GM19397 (cell line): ENCODE results near the gene PHF21A.
A peak's percentile ranks its signal among the peaks of the same experiment; 100 is the strongest.
"Not testable (repeated sequence)": the region's sequence is repeated elsewhere in the genome, so short reads cannot be mapped to it uniquely, and the experiment has no call there.

ENCODE experiments used
- ATAC-seq: cut with Tn5 transposase; IDR thresholded peaks from one replicate; pipeline ENCODE4 v1.9.1; 2021; ENCODE audit warnings: mild to moderate bottlenecking, moderate library complexity; ENCODE audit not compliant: unreplicated experiment

PHF21A gene

DNA sequence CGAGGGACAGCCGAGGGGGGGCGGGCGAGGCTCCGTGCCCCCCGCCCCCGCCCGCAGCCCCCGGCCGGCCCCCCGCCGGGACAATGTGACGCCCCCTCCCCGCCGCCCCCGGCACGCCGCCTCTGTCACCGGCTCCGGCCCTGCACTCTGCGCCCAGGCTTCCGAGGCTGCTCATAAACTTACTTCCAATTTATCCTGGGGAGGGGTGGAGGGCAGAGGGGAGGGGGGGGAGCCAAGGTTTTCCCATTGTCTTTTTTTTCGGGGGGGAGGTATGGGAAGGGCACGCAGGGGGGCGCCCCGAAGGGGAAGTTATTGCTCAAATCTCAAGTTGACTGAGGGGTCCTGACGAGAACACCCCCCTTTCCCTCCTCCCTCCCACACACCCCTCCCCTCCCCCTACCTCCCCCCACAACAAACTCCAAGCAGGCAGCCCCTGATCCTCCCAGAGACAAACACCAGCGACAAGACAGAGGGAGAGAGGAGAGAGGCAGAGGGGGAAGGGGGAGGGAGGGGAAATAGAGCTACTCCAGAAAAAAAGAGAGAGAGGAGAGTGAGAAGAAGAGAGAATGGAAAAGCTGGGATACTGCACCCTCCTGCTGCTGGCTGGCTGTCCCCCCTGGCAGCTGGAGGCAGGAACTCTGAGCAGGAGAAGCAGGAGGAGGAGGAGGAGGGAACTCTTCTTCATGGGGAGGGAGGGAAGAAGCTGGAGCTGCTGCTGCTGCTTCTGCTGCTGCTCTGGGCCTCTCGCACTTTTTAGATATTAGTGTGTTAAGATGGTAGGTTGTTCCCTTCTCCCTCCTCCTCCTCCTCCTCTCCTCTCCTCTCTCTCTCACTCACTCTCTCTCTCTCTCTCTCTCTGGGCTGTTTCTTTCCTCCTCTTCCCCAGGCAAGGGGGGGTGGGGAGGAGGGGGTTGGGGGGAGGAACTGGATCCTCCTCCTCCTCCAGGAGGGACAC, 631 bp downstream of the PHF21A start:
- ATAC-seq = no peak

DNA sequence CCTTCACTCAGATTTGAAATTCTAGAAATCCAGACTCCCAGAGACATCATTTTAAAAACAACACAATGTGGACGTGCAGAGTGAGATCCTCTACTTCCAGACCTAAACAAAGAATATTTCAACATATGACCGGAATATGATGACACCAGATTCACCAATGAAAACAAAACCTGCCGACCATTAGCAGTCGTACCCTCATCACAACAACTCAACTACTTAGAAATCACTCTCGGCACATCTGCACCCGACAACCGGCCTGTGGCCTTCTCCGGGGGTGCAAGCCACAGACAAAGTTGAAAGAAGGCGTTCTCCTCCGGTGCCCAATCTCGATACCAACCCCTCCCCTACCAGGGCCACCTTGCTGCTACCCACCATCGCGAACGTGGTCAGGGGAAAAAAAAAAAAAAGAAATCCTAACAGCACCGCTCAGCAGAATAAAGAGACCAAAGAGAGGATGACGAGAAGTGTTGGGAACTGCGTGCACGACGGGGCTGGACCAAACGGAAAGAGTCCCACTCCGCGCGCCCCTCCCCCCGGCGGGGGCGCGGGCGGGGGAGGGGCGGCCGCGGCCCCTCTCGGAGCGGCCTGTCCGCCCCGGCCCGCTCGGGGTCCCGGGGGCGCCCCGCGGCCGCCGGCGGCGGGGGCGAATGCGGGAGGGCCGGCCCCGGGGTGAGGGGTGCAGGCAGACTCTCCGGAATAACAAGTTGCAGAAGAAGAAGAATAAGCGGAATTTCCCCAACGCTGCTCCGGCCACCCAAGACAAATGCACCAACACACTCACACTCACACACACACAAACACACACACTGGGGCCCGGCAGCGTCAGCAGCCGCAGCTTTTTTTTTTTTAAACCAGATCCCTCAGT, 1.7 kb downstream of the PHF21A start:
- ATAC-seq = no peak

DNA sequence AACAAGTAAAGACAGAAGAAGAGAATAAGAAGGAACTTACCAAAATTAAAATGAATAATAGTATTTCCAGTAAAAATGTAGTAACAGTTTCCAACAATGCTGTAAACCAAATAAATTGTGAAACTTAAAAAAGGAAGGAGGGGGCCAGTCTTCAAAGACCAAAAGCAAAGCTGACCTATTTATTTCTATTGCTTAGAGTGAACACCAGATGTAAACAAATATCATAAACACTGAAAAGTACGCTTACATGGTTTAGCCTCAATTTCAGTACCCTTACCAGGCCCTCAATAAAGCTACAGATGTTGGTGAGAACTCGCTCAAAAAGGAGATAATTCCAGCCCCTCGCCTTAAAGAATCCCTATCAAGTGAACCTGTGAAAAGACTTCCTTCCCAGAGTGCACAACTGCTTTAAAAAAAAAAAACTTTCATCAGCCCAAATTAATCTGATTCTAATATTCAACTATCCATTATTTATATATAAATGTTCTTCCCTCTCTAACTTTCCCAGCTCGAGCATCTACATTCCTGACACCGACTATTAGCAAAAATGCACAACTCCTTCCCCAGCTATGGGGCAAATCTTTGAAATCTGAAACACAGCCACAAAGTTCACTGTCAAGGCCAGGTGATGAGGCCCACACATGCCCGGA, 2.4 kb downstream of the PHF21A start:
- ATAC-seq = no peak

DNA sequence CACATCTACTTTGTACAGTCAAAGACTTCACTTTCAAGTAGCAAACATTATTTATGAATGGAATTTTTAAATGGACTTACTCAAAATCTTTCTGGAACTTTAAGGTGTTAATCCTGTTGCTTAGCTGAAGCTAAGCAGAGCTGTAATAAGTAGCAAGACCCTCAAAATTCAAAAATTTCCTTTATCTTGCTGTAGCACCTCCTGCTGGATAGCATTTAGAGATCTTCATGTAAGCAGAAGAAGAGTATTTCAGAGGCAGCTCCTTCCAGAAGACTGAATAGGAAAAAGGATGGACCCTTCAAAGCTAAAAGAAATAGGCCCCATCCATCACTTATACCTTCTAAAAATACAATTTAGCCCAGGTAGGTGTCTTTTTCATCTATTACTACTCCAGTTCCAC, 3.4 kb downstream of the PHF21A start:
- ATAC-seq = no peak

DNA sequence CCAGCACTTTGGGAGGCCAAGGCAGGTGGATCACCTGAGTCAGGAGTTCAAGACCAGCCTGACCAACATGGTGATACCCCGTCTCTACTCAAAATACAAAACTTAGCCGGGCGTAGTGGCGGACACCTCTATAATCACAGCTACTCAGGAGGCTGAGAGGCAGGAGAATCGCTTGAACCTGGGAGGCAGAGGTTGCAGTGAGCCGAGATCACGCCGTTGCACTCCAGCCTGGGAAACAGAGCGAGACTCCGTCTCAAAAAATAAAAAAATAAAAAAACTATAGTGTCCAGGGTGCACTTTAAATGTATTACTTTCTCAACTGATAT, 4.6 kb downstream of the PHF21A start:
- not testable (repeated sequence) for ATAC-seq

DNA sequence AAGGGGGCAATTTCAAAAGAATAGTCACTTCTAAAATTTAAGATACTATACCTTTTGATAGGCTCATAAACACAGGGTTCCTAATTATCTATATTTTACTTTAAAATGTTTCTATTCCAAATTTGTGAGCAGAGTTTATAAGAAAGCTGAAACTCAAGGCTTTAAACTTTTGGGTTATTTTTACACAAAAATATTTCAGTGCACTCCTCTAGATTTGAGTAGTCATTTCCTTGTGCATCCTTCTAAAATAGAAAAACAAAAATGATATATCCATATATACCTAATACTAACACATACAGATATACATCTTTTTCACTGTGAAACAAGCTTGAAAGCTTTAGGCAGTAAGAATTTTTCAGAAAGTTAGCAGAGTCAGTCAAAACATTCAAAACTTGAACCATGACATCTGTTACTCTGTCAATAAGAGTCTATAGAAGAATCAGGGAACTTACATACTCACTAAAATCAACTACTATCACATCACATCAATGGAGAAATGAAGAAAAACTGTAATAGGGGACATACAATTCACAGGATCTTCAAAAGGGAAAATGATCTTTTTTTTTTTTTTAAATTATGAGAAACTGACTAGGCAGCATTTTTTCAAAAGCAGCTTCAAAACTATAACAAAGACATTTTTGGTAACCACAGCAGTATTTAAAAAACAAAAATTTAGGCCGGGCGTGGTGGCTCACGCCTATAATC, 5.1 kb downstream of the PHF21A start:
- ATAC-seq = no peak

DNA sequence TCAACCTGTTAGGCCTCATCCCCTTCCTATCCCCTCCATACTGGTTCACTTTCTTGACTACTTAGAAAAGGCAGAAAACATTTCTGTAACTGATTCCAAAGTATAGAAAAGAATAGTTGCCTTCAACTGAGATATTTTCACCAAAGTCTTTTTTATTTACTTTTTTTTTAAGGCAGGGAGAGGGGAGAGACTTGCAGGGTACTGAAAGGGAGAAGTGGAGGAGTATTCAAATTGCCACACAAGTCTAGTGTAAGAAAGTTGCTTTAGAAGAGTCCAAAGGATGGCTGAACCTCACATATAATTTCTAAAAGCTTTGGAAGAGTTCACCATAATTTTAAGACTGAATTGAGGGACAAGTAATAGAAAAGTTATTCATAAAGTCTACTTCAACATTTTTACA, 6.3 kb downstream of the PHF21A start:
- no peak for ATAC-seq

DNA sequence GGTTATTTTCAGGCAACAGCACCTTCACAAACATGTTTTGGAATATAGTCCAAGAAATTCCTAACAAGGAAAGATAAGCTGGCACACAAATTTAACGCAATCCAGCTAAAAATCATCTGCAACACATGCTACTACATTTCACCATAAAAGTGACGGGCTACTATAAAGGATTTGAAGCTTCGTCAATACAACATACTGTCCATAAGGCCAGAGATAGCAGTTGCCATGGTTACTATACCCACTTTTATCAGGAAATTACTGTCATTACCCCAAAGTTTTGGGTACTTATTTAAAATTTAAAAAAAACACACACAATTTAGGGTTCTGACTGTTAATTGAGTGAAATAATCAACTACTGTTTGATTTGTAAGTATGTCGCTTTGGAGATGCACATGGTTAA, 6.9 kb downstream of the PHF21A start:
- ATAC-seq = no peak

DNA sequence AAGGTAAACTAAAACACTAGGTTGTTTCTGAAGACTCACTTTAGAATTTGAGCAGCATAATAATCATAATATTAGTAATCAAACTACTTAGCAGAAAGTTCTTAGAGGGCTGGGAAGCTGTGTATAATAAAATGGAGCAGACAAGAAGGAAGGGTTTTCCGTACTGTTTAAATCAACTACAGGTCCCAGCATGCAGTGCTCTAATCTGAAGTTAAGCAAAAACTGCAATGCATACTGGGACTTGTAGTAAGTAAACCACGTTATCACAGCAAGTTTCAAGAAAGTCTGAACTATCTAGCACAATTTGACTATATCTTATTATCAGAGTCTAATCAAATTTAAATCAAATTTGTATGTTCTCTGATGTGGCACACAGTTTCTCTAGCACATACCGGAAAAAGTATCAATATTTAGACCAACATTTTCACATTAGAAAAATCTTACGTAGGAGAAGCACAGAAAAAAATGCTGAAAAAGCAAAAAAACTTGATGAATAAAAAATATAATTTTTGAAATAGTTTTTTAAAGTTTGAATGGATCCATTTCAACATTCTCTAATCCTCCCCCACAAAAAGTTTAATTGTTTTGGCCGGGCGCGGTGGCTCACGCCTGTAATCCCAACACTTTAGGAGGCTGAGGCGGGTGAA, 8.2 kb downstream of the PHF21A start:
- ATAC-seq = no peak

DNA sequence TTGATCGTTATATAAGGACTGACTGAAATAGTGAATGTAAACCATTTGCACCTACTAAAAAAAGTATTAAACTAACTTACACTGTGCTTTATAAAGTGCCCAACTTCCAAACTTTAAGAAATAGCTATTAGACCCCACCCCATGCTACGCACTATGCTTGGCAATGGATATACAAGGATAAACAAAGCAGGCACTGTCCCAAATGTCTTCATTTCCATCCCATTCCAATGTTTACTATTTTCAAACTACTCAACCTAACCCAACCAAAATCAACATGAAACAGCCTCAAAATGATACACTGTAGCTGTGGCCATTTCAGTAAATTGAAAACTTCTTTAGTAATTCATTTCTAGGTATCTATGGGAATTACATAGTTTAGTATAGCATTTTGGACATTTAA, 12.5 kb downstream of the PHF21A start:
- ATAC-seq = no peak

DNA sequence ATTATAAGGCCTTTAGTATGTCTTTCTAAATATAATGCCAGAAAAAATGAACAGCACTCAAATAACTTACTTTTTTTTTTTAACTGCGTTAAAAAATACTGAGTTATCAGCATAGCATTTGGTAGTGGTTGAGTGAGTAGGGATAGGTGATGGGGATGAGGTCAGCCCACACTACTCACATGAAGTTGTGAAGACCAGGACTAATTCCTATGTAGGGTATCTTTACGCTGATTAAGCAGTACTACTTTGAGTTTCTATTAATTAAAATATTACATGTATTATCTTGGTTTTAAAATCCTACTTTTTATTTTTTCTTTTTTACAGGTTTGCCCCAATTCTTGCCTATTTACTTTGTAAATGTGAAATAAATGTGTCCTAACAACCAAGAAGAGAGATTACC, 13.5 kb downstream of the PHF21A start:
- no peak for ATAC-seq

DNA sequence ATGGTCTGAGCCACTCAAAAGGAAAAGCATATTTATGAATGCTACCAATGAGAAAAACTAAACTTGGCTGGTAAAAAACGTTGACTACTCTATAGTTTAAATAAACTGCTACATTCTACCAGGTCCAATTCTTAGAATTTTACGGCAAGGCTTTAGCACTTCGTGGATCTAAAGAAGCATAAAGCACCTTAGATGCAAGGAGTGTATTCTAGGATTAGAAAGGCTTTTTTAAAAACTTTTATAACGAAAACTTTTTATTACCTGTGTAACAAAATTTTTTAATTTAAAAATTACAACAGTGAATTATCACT, 13.9 kb downstream of the PHF21A start:
- no peak for ATAC-seq

DNA sequence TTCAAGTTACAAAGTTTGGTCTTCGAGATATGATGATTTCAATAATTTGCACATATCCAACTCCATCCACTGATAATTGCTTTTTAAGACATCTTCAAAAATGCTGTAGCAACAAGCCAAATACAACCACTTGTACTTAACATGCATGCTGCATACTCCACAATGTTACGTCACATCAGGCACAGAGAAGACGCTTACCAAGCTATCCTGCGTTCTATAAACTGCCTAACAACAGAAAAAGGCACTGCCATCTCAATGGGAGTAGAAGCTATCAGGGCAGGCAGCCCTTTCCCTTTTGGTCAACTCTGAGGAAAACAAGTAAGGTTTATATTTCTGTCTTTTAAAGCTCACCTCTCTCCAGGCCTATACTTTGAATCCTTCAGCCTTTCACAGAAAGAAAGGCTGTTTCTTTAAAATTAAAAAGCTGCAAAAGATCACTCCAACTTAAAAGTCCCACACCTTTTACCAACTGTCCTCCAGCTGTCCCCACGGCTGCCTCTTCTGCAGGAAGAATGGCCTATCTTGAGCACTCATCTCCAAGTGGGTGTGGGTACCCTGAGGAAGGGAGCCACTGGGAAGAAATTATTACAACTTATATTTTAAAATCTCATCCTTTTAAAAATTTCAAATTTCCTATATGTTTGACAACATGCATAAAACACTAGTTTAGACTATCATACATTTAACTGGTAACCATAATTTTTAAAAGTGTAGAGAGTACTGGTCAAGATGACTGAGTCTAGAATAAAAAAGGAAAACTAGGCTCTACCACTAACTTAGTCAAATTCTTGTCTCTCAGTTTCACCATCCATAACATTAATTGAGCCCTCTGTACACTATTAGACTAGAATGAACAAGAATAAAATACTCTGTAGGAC, 14.5 kb downstream of the PHF21A start:
- ATAC-seq = no peak

DNA sequence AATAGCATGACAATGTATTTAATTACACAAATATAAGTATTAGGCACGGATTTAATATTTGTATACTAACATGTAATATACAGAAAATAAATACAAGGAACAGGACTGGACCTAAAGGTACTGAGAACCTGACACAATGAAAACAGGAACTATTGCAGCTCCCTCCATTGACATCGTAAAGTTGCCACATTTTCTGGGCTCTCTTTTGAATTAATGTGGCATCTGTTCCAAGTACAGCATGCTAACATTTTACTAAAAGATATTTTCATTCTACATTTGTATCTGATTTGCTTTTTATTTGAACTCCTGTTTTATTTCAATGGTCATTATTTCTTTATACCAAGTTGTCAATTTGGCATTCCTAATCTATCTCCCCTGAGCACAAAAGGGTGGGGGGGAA, 15.3 kb downstream of the PHF21A start:
- no peak for ATAC-seq

DNA sequence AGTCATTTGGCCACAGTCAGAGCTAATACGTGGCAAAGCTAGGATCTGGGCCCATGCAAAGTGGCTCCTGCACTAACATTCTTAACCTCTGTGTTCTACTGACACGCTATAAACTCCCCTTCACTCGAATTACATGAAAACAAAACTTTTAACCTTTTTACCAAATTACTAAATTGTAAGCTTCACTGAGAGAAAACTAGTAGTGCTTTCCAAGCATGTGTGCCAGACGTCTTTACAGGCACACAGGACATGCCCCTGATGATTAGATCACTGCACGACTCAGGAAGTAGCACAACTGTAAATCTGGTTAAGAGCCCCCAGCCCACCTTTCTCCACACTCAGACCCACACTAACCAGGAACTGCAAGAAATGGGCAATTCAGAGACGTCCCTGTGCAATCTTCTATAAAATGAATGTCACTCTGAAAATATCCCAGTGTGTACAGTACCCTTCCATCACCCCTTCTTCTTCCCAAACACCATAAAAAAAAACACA, 16.1 kb downstream of the PHF21A start:
- ATAC-seq = no peak

DNA sequence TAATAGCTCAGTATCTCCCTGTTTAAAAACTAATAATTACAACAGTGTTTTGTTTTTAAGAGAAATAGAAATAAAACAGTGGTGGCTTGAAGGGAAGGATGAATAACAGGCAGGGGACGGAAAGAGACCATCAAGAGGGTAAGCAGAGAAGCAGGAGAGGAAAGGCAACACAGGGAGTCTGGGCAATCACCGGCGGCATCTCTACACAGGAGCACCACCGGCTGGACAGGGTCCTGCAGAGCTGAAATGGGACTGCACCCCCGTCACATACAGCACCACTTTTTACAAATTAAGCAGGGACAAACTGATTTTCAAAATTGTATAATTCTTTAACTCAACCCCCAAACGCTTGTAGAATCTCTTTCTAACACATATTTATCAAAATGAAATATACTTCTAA, 18.4 kb downstream of the PHF21A start:
- no peak for ATAC-seq

DNA sequence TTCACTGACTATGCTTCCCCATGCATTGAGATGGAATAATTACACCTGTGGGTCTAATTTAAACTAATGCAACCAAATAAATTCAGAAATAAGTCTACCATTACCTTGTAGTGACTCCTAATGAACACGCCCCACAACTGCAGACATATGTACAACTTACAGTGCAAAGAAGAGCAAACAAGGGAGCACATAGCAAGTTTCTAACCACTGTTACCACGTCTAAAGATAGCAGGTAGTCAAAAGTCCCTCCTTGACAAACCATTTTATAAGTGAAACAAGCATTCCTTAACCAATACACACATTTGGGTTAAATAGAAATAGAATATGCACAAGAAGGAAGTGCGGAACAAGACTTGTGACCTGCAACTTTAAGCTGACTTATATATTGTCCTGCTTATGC, 20.6 kb downstream of the PHF21A start:
- ATAC-seq = peak; percentile 70

DNA sequence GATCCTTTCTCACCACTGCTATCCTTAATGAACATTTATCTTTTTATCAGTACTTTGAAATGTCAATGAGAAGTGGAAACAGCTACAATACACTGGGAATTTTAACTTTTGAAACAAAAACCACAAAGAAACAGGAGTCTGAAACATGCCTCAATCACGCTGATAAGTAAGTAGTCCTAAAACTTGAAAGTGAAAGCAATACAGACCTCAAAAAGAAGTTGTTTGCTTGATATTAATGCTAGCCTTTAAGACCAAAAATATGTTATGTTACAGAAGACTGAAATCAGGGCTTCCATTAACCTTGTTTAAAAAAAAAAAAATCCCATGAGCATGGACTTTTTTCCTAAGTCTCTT, 21.3 kb downstream of the PHF21A start:
- ATAC-seq = no peak

DNA sequence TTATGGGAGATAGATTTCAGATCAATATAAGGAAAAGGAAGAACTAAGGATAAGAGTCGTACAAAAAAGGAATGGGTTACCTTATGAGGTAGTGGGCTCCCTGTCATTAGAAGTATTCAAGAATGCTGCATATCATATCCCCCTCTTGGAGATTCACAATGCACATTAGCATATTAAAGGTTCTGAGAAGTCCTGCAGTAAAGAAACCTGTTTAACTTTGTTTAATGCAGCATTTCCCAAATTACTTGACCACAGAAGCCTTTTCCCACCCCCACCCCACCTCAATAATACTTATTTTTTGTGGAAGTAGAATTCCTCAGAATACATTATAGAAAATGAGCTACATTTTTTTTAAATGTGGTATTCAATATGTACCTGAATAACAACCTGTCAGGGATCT, 30.9 kb downstream of the PHF21A start:
- no peak for ATAC-seq

DNA sequence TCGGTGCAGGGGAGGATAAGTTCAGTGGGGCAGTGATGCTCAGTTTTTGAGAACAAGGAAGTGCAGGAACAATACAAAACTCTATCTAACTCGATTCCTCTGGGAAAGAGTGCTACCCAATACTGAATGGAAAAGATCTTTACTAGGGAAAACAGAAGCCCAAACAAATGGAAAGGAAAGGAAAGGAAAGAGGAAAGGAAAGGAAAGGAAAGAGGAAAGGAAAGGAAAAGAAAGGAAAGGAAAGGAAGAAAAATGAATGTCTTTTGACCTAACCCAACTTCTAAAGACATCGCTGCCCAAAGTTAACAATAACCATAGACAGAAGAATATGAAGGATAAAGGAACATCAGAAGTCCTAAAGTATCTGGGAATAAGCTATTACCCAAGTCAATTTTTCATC, 41.6 kb downstream of the PHF21A start:
- ATAC-seq = no peak
